B cell (primary cell): ENCODE data around the gene GPD1. TPM values are rescaled to one million over a fixed set of nuclear protein-coding genes. Genes with fewer than 3 reads are reported as not detected.

Experiments
- ATAC-seq: fragments of 200-7000 bp; cut with Tn5 transposase; one replicate; pipeline ENCODE4 v1.10.0; 2021; ENCODE audit warnings: low read depth, mild to moderate bottlenecking, moderate number of reproducible peaks, moderate library complexity
- CTCF ChIA-PET: fragments of 350-600 bp; sonication (Branson Sonifier 250); formaldehyde crosslinking; loops from one replicate; lab custom pipeline; 2021; ENCODE audit warnings: antibody characterized with exemption, inconsistent platforms; lab: Charles Lee
- POLR2A ChIA-PET: fragments of 350-600 bp; sonication (Branson Sonifier 250); formaldehyde crosslinking; loops from one replicate; lab custom pipeline; 2021; ENCODE audit warnings: antibody characterized with exemption; lab: Charles Lee
- DNase-seq: peaks from one replicate; pipeline ENCODE4 v3.0.0; 2013
- H2AFZ ChIP-seq: 2 replicates; pipeline ENCODE4 v1.6.1; 2012; ENCODE audit warnings: mild to moderate bottlenecking, low read depth, low read length; ENCODE audit not compliant: insufficient read depth, poor library complexity, severe bottlenecking
- H3K27ac ChIP-seq, 2 donors: 1 replicate in 1 of 2; 2 replicates in 1 of 2; pipeline ENCODE4 v1.5.1; 2012 to 2013; ENCODE audit warnings: low read length in 2 of 2, mild to moderate bottlenecking in 2 of 2, moderate library complexity in 1 of 2
- H3K27me3 ChIP-seq, 4 experiments: fragments of 200-600 bp in 1 of 4; sonication (generic) in 1 of 4; replicated peaks in 1 of 4; 1 replicate in 2 of 4; 2 replicates in 2 of 4; pipeline versions ENCODE4 v1.6.1 to v1.7.0; 2013 to 2016; ENCODE audit warnings: low read length in 3 of 4, mild to moderate bottlenecking in 2 of 4, mixed read lengths in 1 of 4, moderate library complexity in 1 of 4; ENCODE audit not compliant: insufficient read depth in 4 of 4, control insufficient read depth in 3 of 4; ENCODE audit errors: control extremely low read depth in 1 of 4
- H3K36me3 ChIP-seq, 2 experiments: replicated peaks in 1 of 2; 1 replicate in 1 of 2; 2 replicates in 1 of 2; pipeline versions ENCODE4 v1.6.1 to v1.7.1; 2013; ENCODE audit warnings: low read length in 1 of 2; ENCODE audit not compliant: insufficient read depth in 2 of 2, control insufficient read depth in 1 of 2; ENCODE audit errors: control extremely low read depth in 1 of 2, extremely low read depth in 1 of 2
- H3K4me1 ChIP-seq, 2 donors: fragments of 200-600 bp in 1 of 2; sonication (generic) in 1 of 2; 1 replicate in 1 of 2; 2 replicates in 1 of 2; pipeline versions ENCODE4 v1.5.1 to v1.6.1; 2013 to 2017; ENCODE audit warnings: low read length in 2 of 2; ENCODE audit not compliant: control insufficient read depth in 2 of 2, insufficient read depth in 2 of 2
- H3K4me2 ChIP-seq: replicated peaks from 2 replicates; pipeline ENCODE3; 2012; ENCODE audit warnings: mild to moderate bottlenecking, low read depth, low read length; ENCODE audit not compliant: poor library complexity, severe bottlenecking
- H3K4me3 ChIP-seq, 5 experiments: fragments of 200-600 bp in 1 of 5; sonication (generic) in 1 of 5; 1 replicate in 3 of 5; 2 replicates in 2 of 5; pipeline versions ENCODE4 v1.5.1 to v1.7.0; 2011 to 2016; ENCODE audit warnings: low read length in 4 of 5, mild to moderate bottlenecking in 4 of 5, low read depth in 2 of 5, control low read depth in 1 of 5, moderate library complexity in 1 of 5; ENCODE audit not compliant: insufficient read depth in 1 of 5; ENCODE audit errors: control extremely low read depth in 1 of 5, extremely low read depth in 1 of 5
- H3K79me2 ChIP-seq: fragments of 200-600 bp; sonication (generic); one replicate; pipeline ENCODE4 v1.6.0; 2016; ENCODE audit warnings: low read length; ENCODE audit not compliant: control insufficient read depth, insufficient read depth
- H3K9ac ChIP-seq: fragments of 200-600 bp; sonication (generic); 2 replicates; pipeline ENCODE4 v1.6.1; 2017; ENCODE audit warnings: mild to moderate bottlenecking, low read length, moderate library complexity
- H3K9me3 ChIP-seq, 3 donors: one replicate each; pipeline versions ENCODE4 v1.6.1 to v1.7.1; 2013; ENCODE audit warnings: low read length in 2 of 3; ENCODE audit not compliant: control insufficient read depth in 2 of 3, insufficient read depth in 1 of 3; ENCODE audit errors: control extremely low read depth in 1 of 3
- H4K20me1 ChIP-seq: 2 replicates; pipeline ENCODE4 v1.6.0; 2012; ENCODE audit warnings: mild to moderate bottlenecking, low read length; ENCODE audit not compliant: insufficient read depth, control insufficient read depth, poor library complexity, severe bottlenecking
- H3K27ac Mint-ChIP-seq: one replicate; pipeline ENCODE4 v1.8.0; 2021; ENCODE audit warnings: mixed read lengths
- H3K27me3 Mint-ChIP-seq: one replicate; pipeline ENCODE4 v1.8.0; 2021; ENCODE audit warnings: mixed read lengths
- H3K4me1 Mint-ChIP-seq: one replicate; pipeline ENCODE4 v1.8.0; 2021; ENCODE audit warnings: mixed read lengths
- H3K4me3 Mint-ChIP-seq: one replicate; pipeline ENCODE4 v1.8.0; 2021; ENCODE audit warnings: mixed read lengths
- H3K9me3 Mint-ChIP-seq: one replicate; pipeline ENCODE4 v1.8.0; 2022; ENCODE audit warnings: mixed read lengths; ENCODE audit not compliant: insufficient read depth
- EZH2 ChIP-seq: IDR thresholded peaks from 2 replicates; pipeline ENCODE4 v1.6.1; 2012; ENCODE audit warnings: borderline replicate concordance, low read depth, mild to moderate bottlenecking, moderate library complexity, low read length; ENCODE audit not compliant: insufficient read depth, poor library complexity, severe bottlenecking
- WGBS: methylation state at CpG from one replicate; pipeline ENCODE4 v1.1.5; 2013; ENCODE audit warnings: missing lambda C conversion rate; ENCODE audit not compliant: insufficient coverage; 5-methylcytosine and 5-hydroxymethylcytosine counted together
- intact Hi-C: fragments of 100-400 bp; cut with micrococcal nuclease; formaldehyde crosslinking; loops from one replicate; pipeline ENCODE4 v1.10.0; 2022
- polyA plus RNA-seq: library from polyadenylated mRNA; depleted of rRNA; stranded (reverse); fragments of >200 nt; gene quantifications from 2 replicates; pipeline ENCODE4 v1.2.3, GENCODE V29; 2012
- total RNA-seq, 2 donors: library from RNA; stranded (reverse); fragments of 120-200 nt in 1 of 2; gene quantifications; 1 replicate in 1 of 2; 2 replicates in 1 of 2; pipeline versions ENCODE4 v1.2.3 to v1.2.4, GENCODE V29; 2013 to 2022
- TF ChIP-seq, protein P1 (sequence below): fragments of 200-600 bp; IDR thresholded peaks from one replicate; pipeline ENCODE4 v1.8.0; 2022; ENCODE audit warnings: antibody characterized with exemption, mild to moderate bottlenecking

The GPD1 gene
- total and polyA plus RNA-seq, 2 donors (not counting 1 experiment from before 2014, with no cell fraction given), result 0.54 to 1.1 TPM

DNA sequence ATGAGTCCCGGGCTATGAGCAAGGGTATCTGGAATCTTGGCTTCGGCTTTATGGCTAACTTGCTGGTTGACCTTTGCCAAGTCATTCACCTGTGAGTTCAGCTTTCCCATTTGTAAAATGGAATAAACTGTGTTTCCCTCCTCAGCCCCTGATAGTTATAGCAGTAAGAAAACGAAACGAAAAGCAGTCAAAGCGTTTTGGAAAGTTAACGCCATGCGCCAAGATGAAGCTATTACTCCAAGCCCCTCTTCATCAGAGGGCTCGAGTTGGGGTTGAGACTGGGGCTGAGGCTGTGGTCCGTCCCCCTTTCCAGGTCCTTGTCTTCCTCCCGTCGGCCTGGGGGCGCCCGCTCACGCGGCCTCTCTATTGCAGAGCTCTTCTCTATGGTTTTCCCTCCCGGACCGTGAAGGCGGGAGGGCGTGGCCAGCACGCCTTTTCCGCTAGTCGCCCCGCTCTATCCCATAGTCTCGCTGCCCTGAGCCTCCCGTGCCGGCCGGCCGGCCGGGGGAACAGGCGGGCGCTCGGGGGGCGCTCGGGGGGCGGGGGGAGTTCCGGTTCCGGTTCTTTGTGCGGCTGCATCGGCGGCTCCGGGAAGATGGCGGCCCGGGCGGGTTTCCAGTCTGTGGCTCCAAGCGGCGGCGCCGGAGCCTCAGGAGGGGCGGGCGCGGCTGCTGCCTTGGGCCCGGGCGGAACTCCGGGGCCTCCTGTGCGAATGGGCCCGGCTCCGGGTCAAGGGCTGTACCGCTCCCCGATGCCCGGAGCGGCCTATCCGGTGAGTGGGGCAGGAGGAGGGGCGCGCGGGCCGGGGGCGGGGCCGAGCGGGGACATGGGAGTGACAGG is 18.8 kb upstream of the GPD1 start, which contains the start of gene SMARCD1:
SMARCD1 (plus strand) TSS at position 568 of the 840 bp plus-strand sequence; CDS start at position 596, 28 bp downstream.
- Histone ChIP-seq H3K79me2 (peaks cover 10% of the 10 kb centered on the region), H2AFZ (peak within 1 kb of the TSS; percentile 96)
- POLR2A ChIA-PET, result interaction anchor here (0.5 to 3.5 kb wide), 12 partner anchors 15 to 344 kb away, joined by 3 to 69 read pairs (median 4); partner anchors contain the start of genes CERS5, COX14, GPD1 and RACGAP1

More for the DNA sequence above, 18.8 kb upstream of the GPD1 start, which contains the start of gene SMARCD1:
- intact Hi-C loops, result loop anchor here (1.0 kb wide), 6 partner anchors 10 to 344 kb away; partner anchors contain the start of genes CERS5, LIMA1, RACGAP1 and TMBIM6
- no peaks in the 10 kb centered on the region for H3K9me3 Mint-ChIP-seq
- peaks cover 9% of the 10 kb centered on the region for H4K20me1 ChIP-seq
- no peaks in the 10 kb centered on the region for H3K27me3 ChIP-seq
- H3K4me2 ChIP-seq, result peak within 1 kb of the TSS; percentile 88
- peaks cover 13 to 33% of the 10 kb centered on the region in 2 experiments for H3K36me3 ChIP-seq
- TF ChIP-seq, protein P1, sequence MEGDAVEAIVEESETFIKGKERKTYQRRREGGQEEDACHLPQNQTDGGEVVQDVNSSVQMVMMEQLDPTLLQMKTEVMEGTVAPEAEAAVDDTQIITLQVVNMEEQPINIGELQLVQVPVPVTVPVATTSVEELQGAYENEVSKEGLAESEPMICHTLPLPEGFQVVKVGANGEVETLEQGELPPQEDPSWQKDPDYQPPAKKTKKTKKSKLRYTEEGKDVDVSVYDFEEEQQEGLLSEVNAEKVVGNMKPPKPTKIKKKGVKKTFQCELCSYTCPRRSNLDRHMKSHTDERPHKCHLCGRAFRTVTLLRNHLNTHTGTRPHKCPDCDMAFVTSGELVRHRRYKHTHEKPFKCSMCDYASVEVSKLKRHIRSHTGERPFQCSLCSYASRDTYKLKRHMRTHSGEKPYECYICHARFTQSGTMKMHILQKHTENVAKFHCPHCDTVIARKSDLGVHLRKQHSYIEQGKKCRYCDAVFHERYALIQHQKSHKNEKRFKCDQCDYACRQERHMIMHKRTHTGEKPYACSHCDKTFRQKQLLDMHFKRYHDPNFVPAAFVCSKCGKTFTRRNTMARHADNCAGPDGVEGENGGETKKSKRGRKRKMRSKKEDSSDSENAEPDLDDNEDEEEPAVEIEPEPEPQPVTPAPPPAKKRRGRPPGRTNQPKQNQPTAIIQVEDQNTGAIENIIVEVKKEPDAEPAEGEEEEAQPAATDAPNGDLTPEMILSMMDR, result no peak
- no peak for TF ChIP-seq EZH2
- peak within 1 kb of the TSS; percentile 99 for H3K27ac Mint-ChIP-seq
- peak within 1 kb of the TSS; percentile 80 for H3K9ac ChIP-seq
- no peaks in the 10 kb centered on the region for H3K27me3 Mint-ChIP-seq
- H3K9me3 ChIP-seq, result no peaks in the 10 kb centered on the region
- peak; percentile 84 for ATAC-seq
- under 1% methylated on average over 53 of the region's 69 CpGs for WGBS
- H3K4me3 Mint-ChIP-seq, result peak within 1 kb of the TSS; percentile 97
- peak; percentile 92 for DNase-seq
- H3K4me1 ChIP-seq, result peaks cover 13 to 20% of the 10 kb centered on the region in 2 donors
- H3K27ac ChIP-seq, result peak within 1 kb of the TSS; percentile 87 to 92
- H3K4me3 ChIP-seq, result peak within 1 kb of the TSS; percentile 64 to 97 (median 81)
- peaks cover 41% of the 10 kb centered on the region for H3K4me1 Mint-ChIP-seq
- CTCF ChIA-PET, result interaction anchor here (0.6 to 17.2 kb wide), 21 partner anchors 8 to 971 kb away, joined by 3 to 343 read pairs (median 4); partner anchors contain the start of genes CERS5, COX14, GPD1 and LIMA1
